Mesenchymal stem cell (in vitro differentiated cells and primary cell): ENCODE measurements around the gene IL17RD.
A peak's percentile ranks its signal among the peaks of the same experiment; 100 is the strongest.

ENCODE experiments used
- DNase-seq: peaks from one replicate; pipeline ENCODE4 v3.0.0-alpha.2; 2013
- H2AFZ ChIP-seq: one replicate; pipeline ENCODE4 v1.6.1; 2013; ENCODE audit warnings: low read depth, mild to moderate bottlenecking, control low read depth, inconsistent platforms, low read length, moderate library complexity
- H2AK5ac ChIP-seq: 2 replicates; pipeline ENCODE4 v1.6.1; 2013; ENCODE audit warnings: low read length, moderate library complexity, mild to moderate bottlenecking, inconsistent platforms; ENCODE audit not compliant: severe bottlenecking
- H2BK120ac ChIP-seq: one replicate; pipeline ENCODE4 v1.6.1; 2013; ENCODE audit warnings: low read depth, mild to moderate bottlenecking, inconsistent platforms, low read length, moderate library complexity
- H2BK12ac ChIP-seq, 2 experiments: one replicate each; pipeline ENCODE4 v1.6.1; 2013; ENCODE audit warnings: inconsistent platforms in 2 of 2, low read length in 2 of 2, mild to moderate bottlenecking in 2 of 2, moderate library complexity in 2 of 2, control low read depth in 1 of 2
- H2BK15ac ChIP-seq: one replicate; pipeline ENCODE4 v1.6.1; 2013; ENCODE audit warnings: mild to moderate bottlenecking, low read depth, inconsistent platforms; ENCODE audit not compliant: poor library complexity, severe bottlenecking
- H2BK5ac ChIP-seq: 2 replicates; pipeline ENCODE4 v1.6.1; 2013; ENCODE audit warnings: low read depth, mild to moderate bottlenecking, low read length, control low read depth, inconsistent platforms; ENCODE audit not compliant: poor library complexity, severe bottlenecking
- H3K14ac ChIP-seq, 2 experiments: one replicate each; pipeline ENCODE4 v1.6.1; 2013; ENCODE audit warnings: inconsistent platforms in 2 of 2, low read length in 2 of 2, control low read depth in 1 of 2, mild to moderate bottlenecking in 1 of 2, moderate library complexity in 1 of 2
- H3K18ac ChIP-seq, 2 experiments: one replicate each; pipeline ENCODE4 v1.6.1; 2013; ENCODE audit warnings: inconsistent platforms in 2 of 2, low read length in 2 of 2, control low read depth in 1 of 2, low read depth in 1 of 2, mild to moderate bottlenecking in 1 of 2
- H3K23ac ChIP-seq, 2 experiments: one replicate each; pipeline ENCODE4 v1.6.1; 2013; ENCODE audit warnings: inconsistent platforms in 2 of 2, low read length in 2 of 2, mild to moderate bottlenecking in 2 of 2, moderate library complexity in 2 of 2, control low read depth in 1 of 2
- H3K27ac ChIP-seq: 2 replicates; pipeline ENCODE4 v1.5.1; 2013; ENCODE audit warnings: mild to moderate bottlenecking, moderate library complexity, low read length, control low read depth, inconsistent platforms; ENCODE audit not compliant: poor library complexity, severe bottlenecking
- H3K27me3 ChIP-seq, 2 experiments: 2 replicates each; pipeline versions ENCODE4 v1.6.1 to v1.7.0; 2013; ENCODE audit warnings: low read length in 2 of 2, mild to moderate bottlenecking in 2 of 2, moderate library complexity in 2 of 2, control low read depth in 1 of 2, inconsistent platforms in 1 of 2; ENCODE audit not compliant: control insufficient read depth in 1 of 2, insufficient read depth in 1 of 2
- H3K36me3 ChIP-seq, 2 experiments: 2 replicates each; pipeline versions ENCODE4 v1.6.1 to v1.7.0; 2013; ENCODE audit warnings: low read length in 2 of 2, control low read depth in 1 of 2, inconsistent platforms in 1 of 2, low read depth in 1 of 2, mild to moderate bottlenecking in 1 of 2; ENCODE audit not compliant: insufficient read depth in 2 of 2, control insufficient read depth in 1 of 2
- H3K4ac ChIP-seq, 2 experiments: one replicate each; pipeline ENCODE4 v1.6.1; 2013; ENCODE audit warnings: inconsistent platforms in 2 of 2, low read length in 2 of 2, mild to moderate bottlenecking in 2 of 2, moderate library complexity in 2 of 2, control low read depth in 1 of 2, low read depth in 1 of 2
- H3K4me1 ChIP-seq: 2 replicates; pipeline ENCODE4 v1.6.1; 2013; ENCODE audit warnings: low read depth, low read length, control low read depth; ENCODE audit not compliant: control insufficient read depth, insufficient read depth
- H3K4me2 ChIP-seq: 2 replicates; pipeline ENCODE4 v1.6.1; 2013; ENCODE audit warnings: low read length, mild to moderate bottlenecking, inconsistent platforms; ENCODE audit not compliant: poor library complexity, severe bottlenecking
- H3K4me3 ChIP-seq, 2 experiments: 2 replicates each; pipeline versions ENCODE4 v1.5.1 to v1.7.0; 2013; ENCODE audit warnings: low read length in 2 of 2, mild to moderate bottlenecking in 2 of 2, control low read depth in 1 of 2, low read depth in 1 of 2; ENCODE audit not compliant: insufficient read depth in 1 of 2
- H3K79me1 ChIP-seq: replicated peaks from 2 replicates; pipeline ENCODE4 v1.6.1; 2013; ENCODE audit warnings: mild to moderate bottlenecking, control low read depth, low read length, inconsistent platforms; ENCODE audit not compliant: poor library complexity, severe bottlenecking
- H3K9ac ChIP-seq: 2 replicates; pipeline ENCODE4 v1.7.0; 2013; ENCODE audit warnings: mild to moderate bottlenecking, low read length, moderate library complexity
- H3K9me3 ChIP-seq: 2 replicates; pipeline ENCODE4 v1.7.0; 2013; ENCODE audit warnings: mild to moderate bottlenecking, low read length; ENCODE audit not compliant: control insufficient read depth
- H4K8ac ChIP-seq: one replicate; pipeline ENCODE4 v1.6.1; 2013; ENCODE audit warnings: inconsistent platforms, mild to moderate bottlenecking, low read length, moderate library complexity
- H4K91ac ChIP-seq: one replicate; pipeline ENCODE4 v1.6.1; 2013; ENCODE audit warnings: mild to moderate bottlenecking, low read length, inconsistent platforms
- WGBS: methylation state at CpG from one replicate; pipeline ENCODE4 v1.1.7; 2013; ENCODE audit warnings: mixed read lengths; 5-methylcytosine and 5-hydroxymethylcytosine counted together

The IL17RD gene

GRCh38 chr3:57063032-57063431, 102.1 kb downstream of the IL17RD start:
- Histone ChIP-seq H2BK5ac (no peak overlapping the region), H2BK120ac (no peak overlapping the region), H3K9me3 (no peaks in the 10 kb centered on the region), H2AFZ (no peak overlapping the region), H2BK12ac (peak overlapping the region in 1 of 2 experiments; percentile 42), H4K91ac (peak overlapping the region; percentile 61), H3K27me3 (peaks cover 0 to 9% of the 10 kb centered on the region in 2 experiments), H3K14ac (no peak overlapping the region), H3K4me1 (peaks cover 16% of the 10 kb centered on the region), H3K4me3 (no peak overlapping the region), H4K8ac (peak overlapping the region; percentile 55), H2AK5ac (no peak overlapping the region), H3K27ac (no peak overlapping the region), H3K23ac (no peak overlapping the region), H3K9ac (no peak overlapping the region), H3K79me1 (peaks cover 2% of the 10 kb centered on the region), H3K36me3 (no peaks in the 10 kb centered on the region), H2BK15ac (no peak overlapping the region), H3K18ac (no peak overlapping the region), H3K4me2 (no peak overlapping the region), H3K4ac (no peak overlapping the region)
- WGBS = 93% methylated on average over 5 of the region's 5 CpGs
- DNase-seq = no peak

- H2BK15ac ChIP-seq = peak overlapping the region; percentile 87
- peaks cover 0 to 9% of the 10 kb centered on the region in 2 experiments for H3K27me3 ChIP-seq
- H3K9me3 ChIP-seq = no peaks in the 10 kb centered on the region
- no peaks in the 10 kb centered on the region for H3K36me3 ChIP-seq
- no peak overlapping the region for H2BK5ac ChIP-seq
- H3K18ac ChIP-seq = peak overlapping the region in 1 of 2 experiments; percentile 50
- peak overlapping the region; percentile 11 for H2AK5ac ChIP-seq
- DNase-seq = no peak
- peak overlapping the region; percentile 33 to 59 for H2BK12ac ChIP-seq
- peak overlapping the region in 1 of 2 experiments; percentile 96 for H3K14ac ChIP-seq
- H3K4ac ChIP-seq = peak overlapping the region in 1 of 2 experiments; percentile 78
- no peak overlapping the region for H3K27ac ChIP-seq
- peak overlapping the region; percentile 5 for H2AFZ ChIP-seq
- peak overlapping the region; percentile 35 for H4K8ac ChIP-seq
- H3K9ac ChIP-seq = peak overlapping the region; percentile 63
- H4K91ac ChIP-seq = peak overlapping the region; percentile 57
- no peak overlapping the region for H3K23ac ChIP-seq
- H3K4me2 ChIP-seq = no peak overlapping the region
- 67% methylated on average over 9 of the region's 9 CpGs for WGBS
- H3K4me3 ChIP-seq = no peak overlapping the region
- H3K79me1 ChIP-seq = peaks cover 2% of the 10 kb centered on the region
- peaks cover 12% of the 10 kb centered on the region for H3K4me1 ChIP-seq
- H2BK120ac ChIP-seq = no peak overlapping the region
Measured at GRCh38 chr3:57062101-57062631, 103.0 kb downstream of the IL17RD start.

DNA sequence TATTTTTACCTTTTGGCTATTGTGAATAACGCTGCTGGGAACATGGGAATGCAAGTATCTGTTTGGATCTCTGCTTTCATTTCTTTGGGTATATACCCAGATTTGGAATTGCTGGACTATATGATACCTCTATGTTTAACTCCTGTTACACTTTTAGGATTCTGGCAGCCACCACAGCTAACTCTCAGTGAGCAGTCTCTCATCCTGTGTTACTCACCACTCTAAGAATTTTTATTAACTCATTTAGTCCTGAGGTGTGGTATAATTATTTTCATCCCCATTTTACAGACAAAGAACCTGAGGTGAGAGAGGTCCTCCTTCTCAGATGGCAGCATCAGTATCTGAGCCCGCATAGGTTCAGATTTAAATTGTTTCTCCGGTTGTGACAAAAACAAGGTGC, 103.6 kb downstream of the IL17RD start:
- Histone ChIP-seq H2BK120ac (no peak overlapping the region), H3K23ac (no peak overlapping the region), H2BK15ac (no peak overlapping the region), H3K27me3 (peaks cover 0 to 9% of the 10 kb centered on the region in 2 experiments), H4K91ac (no peak overlapping the region), H2AFZ (no peak overlapping the region), H2BK5ac (no peak overlapping the region), H3K4me1 (peaks cover 12% of the 10 kb centered on the region), H3K4me3 (no peak overlapping the region), H3K4ac (no peak overlapping the region), H3K36me3 (no peaks in the 10 kb centered on the region), H3K79me1 (peaks cover 2% of the 10 kb centered on the region), H2AK5ac (no peak overlapping the region), H3K9me3 (no peaks in the 10 kb centered on the region), H3K18ac (no peak overlapping the region), H3K4me2 (no peak overlapping the region), H3K9ac (peak overlapping the region; percentile 63), H3K27ac (no peak overlapping the region), H4K8ac (peak overlapping the region; percentile 5), H2BK12ac (no peak overlapping the region), H3K14ac (no peak overlapping the region)
- DNase-seq = no peak
- 87% methylated on average over 3 of the region's 3 CpGs for WGBS

GRCh38 chr3:57060089-57060821, 104.9 kb downstream of the IL17RD start, which contains the start of gene SPATA12:
Gene SPATA12, plus strand, starts transcription at chr3:57060664. Its CDS starts 13,031 bp downstream, at chr3:57073695.
- Histone ChIP-seq H4K8ac (peak within 1 kb of the TSS; percentile 81), H3K4me1 (peaks cover 10% of the 10 kb centered on the region), H3K4me3 (peak within 1 kb of the TSS in 1 of 2 experiments; percentile 26), H3K79me1 (peaks cover 2% of the 10 kb centered on the region), H2AK5ac (peak within 1 kb of the TSS; percentile 44), H2BK12ac (peak within 1 kb of the TSS in 1 of 2 experiments; percentile 90), H3K23ac (no peak within 1 kb of the TSS), H2BK120ac (peak within 1 kb of the TSS; percentile 2), H2BK5ac (no peak within 1 kb of the TSS), H3K4ac (peak within 1 kb of the TSS in 1 of 2 experiments; percentile 56), H2AFZ (peak within 1 kb of the TSS; percentile 32), H2BK15ac (no peak within 1 kb of the TSS), H3K14ac (peak within 1 kb of the TSS in 1 of 2 experiments; percentile 56), H3K27me3 (peaks cover 0 to 9% of the 10 kb centered on the region in 2 experiments), H3K4me2 (peak within 1 kb of the TSS; percentile 45), H3K18ac (peak within 1 kb of the TSS; percentile 6 to 64), H3K9ac (peak within 1 kb of the TSS; percentile 64), H3K36me3 (peaks cover 0 to 3% of the 10 kb centered on the region in 2 experiments), H4K91ac (peak within 1 kb of the TSS; percentile 34), H3K9me3 (no peaks in the 10 kb centered on the region), H3K27ac (no peak within 1 kb of the TSS)
- DNase-seq = peak; percentile 86
- 53% methylated on average over 11 of the region's 11 CpGs for WGBS
